AG04449 (cell line): ENCODE results near the gene ENOX1.

Source experiments
- CTCF ChIA-PET: fragments of 350-600 bp; formaldehyde crosslinking; extraction: SDS; loops from one replicate; lab custom pipeline; 2021; ENCODE audit warnings: antibody characterized with exemption; lab: Yijun Ruan, JAX
- POLR2A ChIA-PET: fragments of 400-600, 350-600 bp; formaldehyde crosslinking; extraction: SDS; loops from one replicate; lab custom pipeline; 2020; ENCODE audit warnings: antibody characterized with exemption, inconsistent platforms; lab: Yijun Ruan, JAX
- DNase-seq: peaks from one replicate; pipeline ENCODE4 v3.0.0-alpha.2; 2010; ENCODE audit warnings: low read depth, low spot score
- H3K4me3 ChIP-seq: 2 replicates; pipeline ENCODE4 v1.5.1; 2011; ENCODE audit warnings: low read depth, mild to moderate bottlenecking, control low read depth, low read length
- TF ChIP-seq, protein P1 (sequence below): IDR thresholded peaks from one replicate; pipeline ENCODE4 v1.5.1; 2011; ENCODE audit warnings: mild to moderate bottlenecking, moderate library complexity, low read length, control low read depth, inconsistent platforms; ENCODE audit not compliant: insufficient read depth; ENCODE audit errors: missing control alignments

Gene ENOX1

DNA sequence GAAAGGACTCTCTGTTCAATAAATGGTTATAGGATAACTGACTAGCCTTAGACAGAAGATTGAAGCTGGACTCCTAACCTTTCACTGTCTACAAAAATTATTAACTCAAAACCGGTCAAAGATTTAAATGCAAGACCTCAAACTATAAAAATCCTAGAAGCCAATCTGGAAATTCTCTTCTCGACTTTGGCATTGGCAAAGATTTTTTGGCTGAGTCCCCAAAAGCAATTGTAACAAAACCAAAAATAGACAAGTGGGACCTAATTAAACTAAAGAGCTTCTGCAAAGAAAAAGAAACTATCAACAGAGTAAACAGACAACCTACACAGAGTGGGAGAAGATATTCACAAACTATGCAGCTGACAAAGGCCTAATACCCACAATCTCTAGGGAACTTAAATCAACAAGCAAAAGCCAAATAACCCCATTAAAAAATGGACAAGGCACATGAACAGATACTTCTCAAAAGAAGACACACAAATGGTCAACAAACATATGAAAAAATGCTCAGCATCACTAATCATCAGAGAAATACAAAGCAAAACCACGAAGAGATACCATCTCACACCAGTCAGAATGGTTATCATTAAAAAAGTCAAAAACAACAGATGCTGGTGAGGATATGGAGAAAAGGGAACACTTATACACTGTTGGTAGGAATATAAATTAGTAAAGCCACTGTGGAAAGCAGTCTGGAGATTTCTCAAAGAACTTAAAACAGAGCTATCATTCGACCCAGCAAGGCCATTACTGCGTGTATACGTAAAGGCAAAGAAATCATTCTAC, 497.1 kb downstream of the ENOX1 start:
- POLR2A ChIA-PET: no interaction called here
- TF ChIP-seq, protein P1, sequence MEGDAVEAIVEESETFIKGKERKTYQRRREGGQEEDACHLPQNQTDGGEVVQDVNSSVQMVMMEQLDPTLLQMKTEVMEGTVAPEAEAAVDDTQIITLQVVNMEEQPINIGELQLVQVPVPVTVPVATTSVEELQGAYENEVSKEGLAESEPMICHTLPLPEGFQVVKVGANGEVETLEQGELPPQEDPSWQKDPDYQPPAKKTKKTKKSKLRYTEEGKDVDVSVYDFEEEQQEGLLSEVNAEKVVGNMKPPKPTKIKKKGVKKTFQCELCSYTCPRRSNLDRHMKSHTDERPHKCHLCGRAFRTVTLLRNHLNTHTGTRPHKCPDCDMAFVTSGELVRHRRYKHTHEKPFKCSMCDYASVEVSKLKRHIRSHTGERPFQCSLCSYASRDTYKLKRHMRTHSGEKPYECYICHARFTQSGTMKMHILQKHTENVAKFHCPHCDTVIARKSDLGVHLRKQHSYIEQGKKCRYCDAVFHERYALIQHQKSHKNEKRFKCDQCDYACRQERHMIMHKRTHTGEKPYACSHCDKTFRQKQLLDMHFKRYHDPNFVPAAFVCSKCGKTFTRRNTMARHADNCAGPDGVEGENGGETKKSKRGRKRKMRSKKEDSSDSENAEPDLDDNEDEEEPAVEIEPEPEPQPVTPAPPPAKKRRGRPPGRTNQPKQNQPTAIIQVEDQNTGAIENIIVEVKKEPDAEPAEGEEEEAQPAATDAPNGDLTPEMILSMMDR: no peak
- no peak overlapping the region for H3K4me3 ChIP-seq
- no peak for DNase-seq
- CTCF ChIA-PET: no interaction called here

DNA sequence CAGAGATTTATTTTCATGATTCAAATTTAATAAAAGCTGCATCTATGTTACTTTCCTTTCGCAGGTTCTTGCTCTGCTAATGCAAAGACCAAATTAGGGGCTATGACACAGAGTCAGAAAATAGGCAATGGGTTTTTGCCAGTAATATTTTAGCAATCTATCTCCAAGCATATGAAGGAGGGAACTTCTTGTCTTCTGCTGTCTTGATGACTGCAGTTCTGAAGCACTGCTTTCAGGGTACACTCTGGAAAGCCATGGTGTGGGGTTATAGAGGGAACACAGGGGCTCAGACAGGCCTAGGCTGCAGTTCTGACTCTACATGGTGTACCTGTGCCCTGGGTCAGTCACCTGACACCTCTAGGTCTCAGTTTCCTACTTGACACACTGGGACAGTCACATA, 500.0 kb downstream of the ENOX1 start:
- no peak for DNase-seq
- POLR2A ChIA-PET: no interaction called here
- CTCF ChIA-PET: interaction anchor here (0.6 kb wide), 1 partner anchor 627 kb away, joined by 3 read pairs; no protein-coding TSS in a partner anchor
- TF ChIP-seq, protein P1: no peak
- H3K4me3 ChIP-seq: no peak overlapping the region

DNA sequence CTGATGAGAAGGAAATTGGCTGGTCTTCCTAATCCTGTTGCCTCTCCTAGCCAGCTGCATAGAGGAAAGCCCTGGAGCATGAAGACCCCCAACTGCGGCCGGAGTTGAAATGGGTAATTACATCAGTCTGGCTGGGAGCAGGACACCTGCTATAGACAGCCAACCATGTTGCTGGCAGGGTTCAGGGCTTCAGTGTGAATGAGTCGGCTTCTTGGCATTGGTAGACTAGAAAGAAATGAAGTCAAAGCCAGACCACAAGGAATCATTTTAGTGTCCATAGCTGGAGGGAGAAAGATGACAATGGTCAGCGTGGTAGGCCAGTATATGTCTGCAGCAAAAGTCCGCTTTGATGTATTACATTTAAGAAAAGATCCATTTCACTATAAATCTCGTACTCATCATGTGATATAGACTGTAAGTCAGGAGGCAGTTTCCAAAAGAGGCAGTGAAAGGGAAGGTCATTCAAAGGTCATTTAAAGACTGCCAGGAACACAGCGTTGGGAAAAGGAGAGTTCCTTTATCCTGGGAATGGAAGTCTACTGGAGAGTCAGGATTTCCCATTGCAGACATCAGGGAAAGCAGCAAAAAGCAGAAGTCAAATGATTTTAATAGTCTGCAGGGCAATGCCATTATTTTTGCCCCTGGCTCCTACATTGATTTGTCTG, 500.7 kb downstream of the ENOX1 start:
- ChIA-PET POLR2A (no interaction called here), CTCF (no interaction called here)
- no peak for DNase-seq
- H3K4me3 ChIP-seq: no peak overlapping the region
- TF ChIP-seq, protein P1: no peak

DNA sequence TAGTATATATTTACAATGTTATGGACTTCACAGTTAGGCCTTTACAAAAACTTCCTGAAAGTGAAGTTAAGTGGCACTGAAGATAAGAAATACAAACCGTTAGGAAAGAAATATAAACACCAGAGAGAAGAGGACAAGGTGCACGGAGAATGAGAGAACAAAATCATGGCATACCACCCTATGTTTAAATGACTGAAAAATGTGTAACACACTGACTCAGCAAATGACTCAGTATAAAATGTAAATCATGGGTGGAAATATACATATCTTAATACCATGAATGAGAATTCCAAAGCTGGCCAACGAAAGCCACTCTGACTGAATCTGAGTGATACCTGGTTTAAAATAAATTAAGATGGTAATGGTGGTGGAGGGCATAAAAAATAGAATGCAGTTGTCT, 502.6 kb downstream of the ENOX1 start:
- no peak for DNase-seq
- CTCF ChIA-PET: interaction anchor here (1.1 to 2.5 kb wide), 2 partner anchors 10 to 14 kb away, joined by 3 to 9 read pairs; no protein-coding TSS in a partner anchor
- TF ChIP-seq, protein P1: no peak
- H3K4me3 ChIP-seq: no peak overlapping the region
- POLR2A ChIA-PET: interaction anchor here (0.6 to 0.7 kb wide), 2 partner anchors 61 to 1147 kb away, joined by 3 read pairs; no protein-coding TSS in a partner anchor

DNA sequence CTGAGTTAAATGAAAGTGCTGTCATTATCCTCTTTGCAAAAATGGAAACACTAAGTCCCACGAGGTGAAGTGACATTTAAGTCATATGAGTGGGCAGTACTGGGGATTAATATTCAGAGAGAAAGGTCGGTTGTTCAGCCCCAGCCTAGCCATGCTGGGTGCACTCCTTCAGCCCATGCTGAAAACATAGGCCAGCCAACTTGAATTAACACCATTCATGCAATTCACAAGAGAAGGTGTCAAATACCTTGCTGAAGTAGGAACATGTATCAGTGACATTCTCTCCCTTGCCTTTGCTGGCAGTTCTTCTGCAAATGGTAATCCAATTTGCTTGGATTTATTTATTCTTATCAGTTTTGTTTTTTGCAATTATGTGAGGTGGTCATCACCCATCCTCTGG, 507.1 kb downstream of the ENOX1 start:
- POLR2A ChIA-PET: no interaction called here

More for the DNA sequence above, 507.1 kb downstream of the ENOX1 start:
- DNase-seq: no peak
- H3K4me3 ChIP-seq: no peak overlapping the region
- CTCF ChIA-PET: no interaction called here
- TF ChIP-seq, protein P1: no peak
